ENCODE measurements around the gene MCCC2.
"Not testable (repeated sequence)": the region's sequence is repeated elsewhere in the genome, so short reads cannot be mapped to it uniquely, and the experiment has no call there.

The MCCC2 gene

DNA sequence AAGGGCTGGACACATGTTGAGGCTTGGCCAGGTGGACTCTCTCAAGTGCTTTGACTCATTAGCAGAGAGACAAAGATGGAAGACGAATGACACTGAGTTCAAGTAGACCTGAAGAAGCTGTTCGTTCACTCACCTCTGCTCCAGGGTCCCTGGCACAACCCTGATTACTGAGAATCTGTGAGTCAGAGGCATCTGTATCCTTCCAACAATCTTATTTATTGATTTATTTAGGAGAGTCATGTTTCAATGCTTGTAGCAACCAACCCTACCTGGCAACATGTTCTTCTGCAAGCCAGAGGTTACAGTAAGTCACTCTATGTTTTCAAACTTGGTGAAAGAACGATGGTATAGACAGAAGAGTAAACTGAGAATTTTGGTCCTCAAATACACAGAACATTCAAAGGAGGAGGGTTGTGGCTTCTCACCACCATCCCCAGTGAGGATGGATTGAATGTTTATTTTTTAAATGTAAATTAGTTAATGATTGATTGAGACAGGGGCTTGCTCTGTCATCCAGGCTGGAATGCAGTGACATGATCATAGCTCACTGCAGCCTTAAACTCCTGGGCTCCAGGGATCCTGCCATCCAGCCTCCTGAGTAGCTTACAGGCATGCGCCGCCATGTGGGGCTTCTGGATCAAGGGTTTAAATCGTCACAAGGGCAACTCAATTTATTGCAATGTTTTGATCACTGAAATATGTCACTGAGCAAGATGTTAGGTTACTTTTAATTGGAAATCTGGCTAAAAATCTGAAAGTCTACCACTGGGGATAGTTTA, 76.2 kb downstream of the MCCC2 start:
- no peak for DNase-seq

- not testable (repeated sequence) for DNase-seq
Measured at GRCh38 chr5:71664615-71665014, 77.5 kb downstream of the MCCC2 start.

GRCh38 chr5:71666321-71666720, 79.2 kb downstream of the MCCC2 start:
- no peak for DNase-seq

GRCh38 chr5:71677977-71678376, 90.8 kb downstream of the MCCC2 start:
- no peak for DNase-seq

GRCh38 chr5:71679714-71680113, 92.6 kb downstream of the MCCC2 start:
- DNase-seq = no peak

GRCh38 chr5:71680510-71680909, 93.4 kb downstream of the MCCC2 start:
- DNase-seq = no peak

GRCh38 chr5:71681296-71681695, 94.2 kb downstream of the MCCC2 start:
- DNase-seq = no peak

DNA sequence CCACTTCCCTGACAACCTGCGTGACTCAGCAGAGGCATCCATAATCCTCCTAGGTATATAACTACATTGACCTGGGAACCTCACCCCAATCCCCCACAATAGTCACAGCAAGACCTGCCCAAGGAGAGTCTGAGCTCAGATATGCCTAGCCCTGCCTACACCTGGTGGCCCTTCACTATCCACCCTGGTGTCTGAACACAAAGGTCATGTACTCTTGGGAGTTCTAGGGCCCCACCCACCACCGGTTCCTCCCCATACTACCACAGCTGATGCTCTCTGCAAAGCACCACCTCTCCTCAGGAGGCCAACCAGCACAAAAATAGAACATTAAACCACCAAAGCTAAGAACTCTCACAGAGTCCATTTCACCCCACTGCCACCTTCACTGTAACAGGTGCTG, 97.2 kb downstream of the MCCC2 start:
- DNase-seq = no peak

- no peak for DNase-seq
Measured at GRCh38 chr5:71693828-71694427, 106.8 kb downstream of the MCCC2 start.

DNA sequence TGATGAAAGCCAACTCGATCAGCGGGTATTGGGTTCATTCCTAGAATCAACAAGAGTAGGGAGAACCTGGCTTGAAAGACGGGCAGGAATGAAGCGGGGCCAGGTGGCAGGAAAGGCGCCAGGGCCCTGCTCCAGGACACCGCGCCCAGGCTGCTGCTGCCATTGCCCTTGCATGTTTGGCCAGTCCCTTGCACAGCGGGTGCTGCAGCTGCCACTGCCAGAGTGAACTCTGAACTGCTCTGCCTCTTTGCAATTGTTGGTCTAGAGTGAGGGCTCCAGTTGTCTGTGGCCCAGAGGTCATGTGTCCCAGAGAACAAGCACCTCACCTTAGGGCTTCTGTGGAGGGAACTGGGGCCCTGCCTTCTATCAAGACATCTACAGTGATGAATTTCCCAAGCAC, 107.9 kb downstream of the MCCC2 start:
- no peak for DNase-seq

DNA sequence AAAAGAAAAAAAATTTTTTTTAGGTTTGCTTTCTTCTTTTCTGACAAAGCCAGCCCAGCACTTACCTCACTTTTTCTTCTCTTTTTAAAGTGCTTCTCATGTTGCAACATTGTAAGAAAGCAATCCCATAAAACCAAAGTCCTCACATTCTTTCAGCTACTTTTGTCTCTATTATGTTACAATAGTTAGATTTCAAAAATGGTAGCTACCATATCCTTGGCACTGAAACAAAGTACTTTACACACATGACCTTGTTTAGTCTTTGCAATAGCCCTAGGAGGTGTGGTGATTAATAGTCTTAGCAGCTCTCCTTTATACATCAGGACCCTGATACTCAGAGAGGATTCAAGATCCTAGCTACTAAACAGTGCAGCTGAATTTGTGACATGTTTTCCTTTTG, 108.5 kb downstream of the MCCC2 start:
- DNase-seq = no peak

DNA sequence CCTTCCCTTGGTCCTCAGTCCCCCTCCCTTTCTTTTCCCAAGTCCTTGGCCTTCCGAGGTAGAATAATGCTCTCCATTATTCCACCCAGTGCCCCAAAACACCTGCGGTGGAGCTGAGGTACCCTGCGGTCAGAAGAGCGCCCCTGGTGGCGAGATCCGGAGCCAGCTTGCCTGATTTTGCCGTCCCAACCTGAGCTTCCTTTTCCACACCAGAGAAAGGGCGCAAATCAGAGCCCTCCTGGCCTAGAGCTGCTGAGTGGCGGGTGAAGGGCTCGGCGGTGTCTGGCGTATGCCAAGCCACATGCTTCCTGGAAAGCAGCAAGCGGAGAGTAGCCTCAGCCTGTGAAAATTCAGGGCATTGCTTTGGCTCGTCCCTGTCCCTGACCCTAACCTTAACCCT, 110.8 kb downstream of the MCCC2 start:
- no peak for DNase-seq

- DNase-seq = no peak
Measured at GRCh38 chr5:71699233-71699632, 112.1 kb downstream of the MCCC2 start.

DNA sequence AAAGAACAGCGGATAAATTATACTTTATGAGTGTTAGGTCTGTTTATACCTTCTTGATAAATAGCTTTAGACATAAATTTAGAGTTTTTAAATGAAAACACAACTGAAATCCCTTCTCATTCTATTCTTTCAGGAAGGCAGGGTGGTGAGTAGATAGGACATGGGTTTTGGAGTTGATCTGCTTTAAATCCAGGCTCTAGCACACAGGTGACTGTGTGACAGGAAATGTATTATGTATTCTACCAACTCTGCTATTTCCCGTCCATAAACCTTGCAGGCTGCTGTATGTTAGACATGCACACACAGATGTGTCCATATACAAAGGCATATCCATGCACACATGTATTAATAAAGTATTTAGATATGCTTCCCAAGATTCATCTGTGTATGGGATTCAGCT, 112.6 kb downstream of the MCCC2 start:
- DNase-seq = no peak

GRCh38 chr5:71700803-71701202, 113.7 kb downstream of the MCCC2 start:
- DNase-seq = no peak

DNA sequence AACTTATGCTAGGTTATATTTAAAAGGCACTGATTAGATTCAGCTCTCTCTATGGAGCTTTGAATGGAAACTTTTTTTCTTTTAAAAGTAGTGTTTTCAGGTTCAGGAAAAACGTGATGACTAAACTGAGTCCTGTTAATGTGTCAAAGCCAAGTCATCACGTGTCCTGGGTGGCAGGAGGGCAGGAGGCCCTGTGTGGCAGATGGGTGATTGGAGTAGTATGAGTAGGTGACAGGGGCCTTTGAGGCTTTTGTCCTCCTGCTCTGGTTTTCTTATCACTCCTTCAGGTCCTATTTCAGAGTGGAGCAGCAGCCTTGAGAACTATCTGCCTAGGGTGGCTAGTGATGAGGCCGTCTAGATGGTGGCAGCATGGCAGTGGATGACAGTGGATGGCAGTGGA, 114.3 kb downstream of the MCCC2 start:
- no peak for DNase-seq

- no peak for DNase-seq
Measured at GRCh38 chr5:71703941-71704340, 116.8 kb downstream of the MCCC2 start.

GRCh38 chr5:71705421-71705820, 118.3 kb downstream of the MCCC2 start:
- DNase-seq = no peak

GRCh38 chr5:71706906-71707305, 119.8 kb downstream of the MCCC2 start:
- DNase-seq = no peak

Data from central memory CD4-positive, alpha-beta T cell (primary cell).